ENCODE results near the gene MARCHF2.

The MARCHF2 gene

DNA sequence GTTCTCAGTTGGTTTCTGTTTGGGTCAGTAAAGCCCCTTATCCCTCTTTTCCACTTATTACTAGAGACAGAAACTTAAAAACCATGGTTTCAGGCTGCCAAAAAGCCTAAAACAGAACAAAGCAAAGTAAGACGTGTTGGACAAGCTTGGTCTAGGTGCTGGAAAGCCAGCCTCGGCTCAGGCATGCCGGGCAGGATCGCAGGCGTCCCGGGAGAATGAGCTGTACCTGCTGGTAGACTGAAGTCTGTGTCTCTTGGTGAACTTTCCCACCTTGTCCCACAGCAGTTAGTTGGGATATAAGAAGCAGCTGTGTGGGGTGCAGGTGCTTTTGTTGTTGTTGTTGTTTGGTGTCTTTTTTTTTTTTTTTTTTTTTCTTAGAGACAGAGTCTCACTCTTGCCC lies 68.5 kb downstream of the MARCHF2 start:
- TF ChIP-seq, protein P1, sequence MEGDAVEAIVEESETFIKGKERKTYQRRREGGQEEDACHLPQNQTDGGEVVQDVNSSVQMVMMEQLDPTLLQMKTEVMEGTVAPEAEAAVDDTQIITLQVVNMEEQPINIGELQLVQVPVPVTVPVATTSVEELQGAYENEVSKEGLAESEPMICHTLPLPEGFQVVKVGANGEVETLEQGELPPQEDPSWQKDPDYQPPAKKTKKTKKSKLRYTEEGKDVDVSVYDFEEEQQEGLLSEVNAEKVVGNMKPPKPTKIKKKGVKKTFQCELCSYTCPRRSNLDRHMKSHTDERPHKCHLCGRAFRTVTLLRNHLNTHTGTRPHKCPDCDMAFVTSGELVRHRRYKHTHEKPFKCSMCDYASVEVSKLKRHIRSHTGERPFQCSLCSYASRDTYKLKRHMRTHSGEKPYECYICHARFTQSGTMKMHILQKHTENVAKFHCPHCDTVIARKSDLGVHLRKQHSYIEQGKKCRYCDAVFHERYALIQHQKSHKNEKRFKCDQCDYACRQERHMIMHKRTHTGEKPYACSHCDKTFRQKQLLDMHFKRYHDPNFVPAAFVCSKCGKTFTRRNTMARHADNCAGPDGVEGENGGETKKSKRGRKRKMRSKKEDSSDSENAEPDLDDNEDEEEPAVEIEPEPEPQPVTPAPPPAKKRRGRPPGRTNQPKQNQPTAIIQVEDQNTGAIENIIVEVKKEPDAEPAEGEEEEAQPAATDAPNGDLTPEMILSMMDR (IDR thresholded peaks at IDR 0.05; ENCODE audit: low read depth, low read length) = no peak
- DNase-seq (ENCODE audit: extremely low read depth, low read depth) = no peak

DNA sequence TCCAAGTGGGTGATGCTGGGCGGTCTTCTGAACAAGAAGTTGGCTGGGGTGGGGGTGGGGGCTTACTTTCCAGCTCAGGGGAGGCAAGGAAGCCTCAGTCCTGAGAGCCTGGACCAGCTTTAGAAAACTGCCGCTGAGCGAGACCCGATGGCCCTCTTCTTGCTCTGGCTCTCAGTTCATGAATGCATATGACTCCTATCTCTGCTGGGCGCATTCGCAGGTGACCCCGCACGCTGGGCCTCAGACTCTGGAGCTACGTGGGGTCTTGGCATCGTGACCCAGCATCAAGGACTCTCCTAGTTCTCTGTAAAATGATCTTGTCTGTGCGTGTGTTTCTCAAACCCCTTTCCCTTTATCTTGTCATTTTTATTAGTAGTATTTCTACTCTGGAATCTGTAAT lies 69.6 kb downstream of the MARCHF2 start:
- TF ChIP-seq, protein P1 (IDR thresholded peaks at IDR 0.05; ENCODE audit: low read depth, low read length) = no peak
- DNase-seq (ENCODE audit: extremely low read depth, low read depth) = no peak

DNA sequence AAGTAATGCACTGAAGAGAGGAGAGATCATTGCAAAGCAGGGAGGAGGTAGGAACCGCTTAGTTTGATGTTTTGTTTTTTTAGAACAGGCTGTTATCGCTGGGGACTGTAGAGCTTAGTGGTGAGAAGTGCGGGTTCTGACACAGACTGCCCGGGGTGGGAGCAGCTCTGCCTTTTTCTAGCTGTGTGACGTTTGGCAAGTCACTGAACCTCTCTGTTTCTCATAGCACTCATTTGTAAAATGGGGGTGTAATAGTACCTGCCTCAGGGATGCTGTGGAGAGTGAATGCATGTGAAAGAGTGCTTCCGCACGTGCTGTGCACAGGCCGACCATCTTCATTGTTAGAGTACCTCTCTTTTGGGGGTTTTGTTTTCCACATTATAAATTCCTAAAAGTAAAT lies 70.1 kb downstream of the MARCHF2 start:
- DNase-seq (ENCODE audit: extremely low read depth, low read depth) = no peak
- TF ChIP-seq, protein P1 (IDR thresholded peaks at IDR 0.05; ENCODE audit: low read depth, low read length) = no peak

GRCh38 chr19:8484331-8484894 lies 71.3 kb downstream of the MARCHF2 start:
- TF ChIP-seq, protein P1 (IDR thresholded peaks at IDR 0.05; ENCODE audit: low read depth, low read length) = no peak
- DNase-seq (ENCODE audit: extremely low read depth, low read depth) = no peak

- TF ChIP-seq, protein P1 (IDR thresholded peaks at IDR 0.05; ENCODE audit: low read depth, low read length) = no peak
- DNase-seq (ENCODE audit: extremely low read depth, low read depth) = no peak
Measured at GRCh38 chr19:8485561-8486371, 72.7 kb downstream of the MARCHF2 start.

GRCh38 chr19:8486661-8487136 lies 73.6 kb downstream of the MARCHF2 start:
- DNase-seq (ENCODE audit: extremely low read depth, low read depth) = no peak
- TF ChIP-seq, protein P1 (IDR thresholded peaks at IDR 0.05; ENCODE audit: low read depth, low read length) = no peak

DNA sequence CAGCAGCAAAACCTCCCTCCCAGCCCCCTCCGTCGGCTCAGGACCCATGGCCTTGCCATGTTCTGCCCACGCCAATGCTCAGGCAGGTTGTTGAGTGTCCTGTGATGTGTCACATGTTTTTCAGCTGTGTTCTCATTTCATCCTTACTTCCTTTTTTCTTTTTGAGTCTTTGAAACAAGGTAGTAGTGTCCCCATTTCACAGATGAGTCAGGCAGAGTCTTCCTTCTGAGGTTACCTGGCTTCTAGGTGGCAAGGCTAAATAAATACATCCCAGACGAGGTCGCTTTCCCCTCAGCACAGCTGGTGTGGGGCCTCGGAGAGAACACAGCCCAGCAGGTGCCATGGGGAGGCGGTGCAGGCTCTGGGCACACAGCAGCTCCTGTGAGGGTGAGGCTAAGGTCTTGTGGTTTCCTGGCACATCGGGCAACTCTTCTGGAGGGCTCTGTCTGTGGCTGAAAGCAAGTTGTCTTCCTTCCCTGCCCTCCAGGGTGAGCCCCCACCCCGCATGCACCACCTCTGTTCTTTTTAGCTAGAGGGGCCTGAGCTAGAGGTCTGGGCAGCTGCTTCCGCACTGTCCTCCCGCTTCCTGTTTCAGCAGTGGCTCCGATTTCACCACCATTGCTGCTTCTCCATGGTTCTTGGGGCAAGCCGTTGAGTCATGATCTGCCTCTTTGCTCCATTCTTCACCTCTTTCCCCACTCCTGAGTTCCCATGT lies 74.2 kb downstream of the MARCHF2 start:
- TF ChIP-seq, protein P1 (IDR thresholded peaks at IDR 0.05; ENCODE audit: low read depth, low read length) = no peak
- DNase-seq (ENCODE audit: extremely low read depth, low read depth) = no peak

Measured in AG09319 (cell line).